ENCODE measurements around the gene EIF4E1B.

Gene EIF4E1B

GRCh38 chr5:176680226-176680563 lies 49.7 kb downstream of the EIF4E1B start:
- no peak for DNase-seq (ENCODE audit: low read depth in 1 of 2, low spot score in 1 of 2)

GRCh38 chr5:176682016-176682531 lies 51.6 kb downstream of the EIF4E1B start:
- DNase-seq (ENCODE audit: low read depth in 1 of 2, low spot score in 1 of 2) = no peak

GRCh38 chr5:176685010-176685409 lies 54.5 kb downstream of the EIF4E1B start:
- DNase-seq (ENCODE audit: low read depth in 1 of 2, low spot score in 1 of 2) = no peak

GRCh38 chr5:176687247-176687646 lies 56.8 kb downstream of the EIF4E1B start:
- no peak for DNase-seq (ENCODE audit: low read depth in 1 of 2, low spot score in 1 of 2)

- no peak for DNase-seq (ENCODE audit: low read depth in 1 of 2, low spot score in 1 of 2)
Measured at GRCh38 chr5:176687881-176688280, 57.4 kb downstream of the EIF4E1B start.

- DNase-seq (ENCODE audit: low read depth in 1 of 2, low spot score in 1 of 2) = no peak
Measured at GRCh38 chr5:176690911-176691310, 60.4 kb downstream of the EIF4E1B start.

- DNase-seq (ENCODE audit: low read depth in 1 of 2, low spot score in 1 of 2) = no peak
Measured at GRCh38 chr5:176691524-176691923, 61.0 kb downstream of the EIF4E1B start.

- no peak for DNase-seq (ENCODE audit: low read depth in 1 of 2, low spot score in 1 of 2)
Measured at GRCh38 chr5:176692326-176692725, 61.9 kb downstream of the EIF4E1B start.

- no peak for DNase-seq (ENCODE audit: low read depth in 1 of 2, low spot score in 1 of 2)
Measured at GRCh38 chr5:176692839-176693476, 62.5 kb downstream of the EIF4E1B start.

GRCh38 chr5:176693477-176693851 lies 63.0 kb downstream of the EIF4E1B start:
- no peak for DNase-seq (ENCODE audit: low read depth in 1 of 2, low spot score in 1 of 2)

- no peak for DNase-seq (ENCODE audit: low read depth in 1 of 2, low spot score in 1 of 2)
Measured at GRCh38 chr5:176694146-176694545, 63.7 kb downstream of the EIF4E1B start.

- no peak for DNase-seq (ENCODE audit: low read depth in 1 of 2, low spot score in 1 of 2)
Measured at GRCh38 chr5:176694631-176695030, 64.2 kb downstream of the EIF4E1B start.

- DNase-seq (ENCODE audit: low read depth in 1 of 2, low spot score in 1 of 2) = no peak
Measured at GRCh38 chr5:176695073-176695472, 64.6 kb downstream of the EIF4E1B start.

All from activated T-helper 1 cell treated with anti-CD3 and anti-CD28 coated beads, Interleukin-2, amount 50 U/mL, for 16 hours (primary cell).